Measurements from ENCODE around the gene TTYH1.

GRCh38 chr19:54470276-54470887 lies 55.1 kb downstream of the TTYH1 start:
- TF ChIP-seq CTCF (conservative IDR thresholded peaks at IDR 0.05; ENCODE audit: low read length), result no peak
- no peak for TF ChIP-seq EZH2phosphoT487 (IDR thresholded peaks at IDR 0.05; ENCODE audit: borderline replicate concordance)

Data from Loucy (cell line).